Measurements from ENCODE around the gene C1orf21. TPM values are rescaled to one million over a fixed set of nuclear protein-coding genes. Genes with fewer than 3 reads are reported as not detected.

C1orf21 gene
- total RNA-seq, 6 experiments from 2014 or later: 4.3 to 29.2 (median 13.1) TPM

DNA sequence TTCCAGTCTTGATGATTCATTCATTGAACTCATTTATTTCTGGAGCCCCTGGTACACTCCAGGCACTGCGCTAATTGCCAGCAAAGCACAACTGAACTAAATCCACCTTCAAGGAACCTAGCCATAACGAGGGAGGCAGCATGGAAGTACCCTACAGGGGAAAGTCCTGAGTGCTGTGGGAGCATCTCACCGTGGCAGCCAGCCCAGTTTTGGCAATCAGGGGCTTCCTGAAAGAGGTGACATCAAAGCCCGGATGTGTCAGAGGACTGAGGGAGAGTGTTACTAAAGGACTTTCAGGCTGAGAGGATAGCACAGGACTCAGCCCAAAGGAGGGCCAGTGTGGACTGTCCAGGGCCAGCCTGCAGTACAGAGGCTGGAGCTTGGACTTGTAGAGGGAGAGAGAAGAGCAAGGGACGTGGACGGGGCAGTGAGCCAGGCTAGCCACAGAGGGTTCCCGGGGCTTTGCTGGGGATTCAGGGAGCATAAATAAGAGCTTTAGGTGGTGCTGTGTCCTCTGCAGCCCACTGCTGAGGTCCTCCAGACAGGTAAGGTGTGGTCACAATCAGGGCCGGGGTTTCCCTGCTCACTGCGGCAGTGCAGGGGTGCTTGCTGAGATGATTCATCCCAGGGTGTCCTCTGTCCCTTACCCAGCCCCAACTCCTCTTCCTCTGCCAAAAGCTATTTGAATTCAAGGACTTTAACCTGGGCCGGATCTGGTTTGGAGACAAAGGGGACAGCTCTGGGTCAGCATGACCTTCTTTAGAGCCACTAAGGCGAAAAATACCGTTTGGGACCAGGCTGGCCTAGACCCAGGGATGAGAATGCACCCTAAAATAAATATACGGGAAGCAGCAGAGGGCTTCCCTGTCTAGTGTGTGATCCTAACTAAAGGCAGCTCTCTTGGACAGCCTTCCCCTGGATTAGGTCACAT is 239.5 kb downstream of the C1orf21 start:
- TF ChIP-seq, protein P1, sequence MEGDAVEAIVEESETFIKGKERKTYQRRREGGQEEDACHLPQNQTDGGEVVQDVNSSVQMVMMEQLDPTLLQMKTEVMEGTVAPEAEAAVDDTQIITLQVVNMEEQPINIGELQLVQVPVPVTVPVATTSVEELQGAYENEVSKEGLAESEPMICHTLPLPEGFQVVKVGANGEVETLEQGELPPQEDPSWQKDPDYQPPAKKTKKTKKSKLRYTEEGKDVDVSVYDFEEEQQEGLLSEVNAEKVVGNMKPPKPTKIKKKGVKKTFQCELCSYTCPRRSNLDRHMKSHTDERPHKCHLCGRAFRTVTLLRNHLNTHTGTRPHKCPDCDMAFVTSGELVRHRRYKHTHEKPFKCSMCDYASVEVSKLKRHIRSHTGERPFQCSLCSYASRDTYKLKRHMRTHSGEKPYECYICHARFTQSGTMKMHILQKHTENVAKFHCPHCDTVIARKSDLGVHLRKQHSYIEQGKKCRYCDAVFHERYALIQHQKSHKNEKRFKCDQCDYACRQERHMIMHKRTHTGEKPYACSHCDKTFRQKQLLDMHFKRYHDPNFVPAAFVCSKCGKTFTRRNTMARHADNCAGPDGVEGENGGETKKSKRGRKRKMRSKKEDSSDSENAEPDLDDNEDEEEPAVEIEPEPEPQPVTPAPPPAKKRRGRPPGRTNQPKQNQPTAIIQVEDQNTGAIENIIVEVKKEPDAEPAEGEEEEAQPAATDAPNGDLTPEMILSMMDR (IDR thresholded peaks at IDR 0.05): no peak
- TF ChIP-seq POLR2A (IDR thresholded peaks at IDR 0.05): peak; percentile 6

GRCh38 chr1:184627007-184627341 is 240.1 kb downstream of the C1orf21 start:
- peak overlapping the region in 1 of 3 donors; percentile 53 for H3K4me3 ChIP-seq
- no peak for ATAC-seq

More for the DNA sequence above, 239.5 kb downstream of the C1orf21 start:
- Histone ChIP-seq H3K27ac (peak overlapping the region; percentile 63 to 85 (median 80)), H3K4me1 (peaks cover 0 to 64% (median 27%) of the 10 kb centered on the region in 4 donors), H3K27me3 (no peaks in the 10 kb centered on the region), H3K36me3 (peaks cover 0 to 4% (median 0%) of the 10 kb centered on the region in 4 donors), H3K4me3 (peak overlapping the region in 2 of 3 donors; percentile 27 to 53), H3K9me3 (no peaks in the 10 kb centered on the region)
- intact Hi-C loops (cut with DNase I): no loop called here
- WGBS (ENCODE audit: insufficient coverage, low coverage, low lambda C conversion rate, missing lambda C conversion rate): 23% methylated on average over 9 of the region's 13 CpGs
- ATAC-seq: peak; percentile 80 to 91 (median 85)
- peak; percentile 71 to 92 (median 80) for DNase-seq

DNA sequence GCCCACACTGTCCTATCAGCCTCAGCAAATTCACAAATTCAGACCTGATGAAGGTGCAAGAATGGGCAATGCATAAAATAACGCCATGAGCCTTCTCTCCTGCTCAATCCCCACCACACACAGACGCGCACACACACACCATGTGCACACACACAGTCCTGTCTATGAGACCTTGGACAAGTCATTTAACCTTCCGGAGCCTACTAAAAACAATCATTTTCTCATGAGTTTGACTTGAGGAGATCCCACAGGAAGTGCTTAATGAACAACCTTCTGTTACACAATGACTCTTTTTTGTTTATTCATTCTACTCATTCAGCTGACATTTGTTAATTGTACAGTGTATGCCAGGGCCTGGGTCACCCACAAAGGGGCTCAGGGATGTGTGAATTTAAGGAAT is 242.4 kb downstream of the C1orf21 start:
- intact Hi-C loops (cut with DNase I): no loop called here
- TF ChIP-seq POLR2A (IDR thresholded peaks at IDR 0.05): peak; percentile 46
- TF ChIP-seq, protein P1 (IDR thresholded peaks at IDR 0.05): no peak
- no peaks in the 10 kb centered on the region for H3K36me3 ChIP-seq
- WGBS (ENCODE audit: insufficient coverage, low coverage, low lambda C conversion rate, missing lambda C conversion rate): 60% methylated on average over 3 of the region's 4 CpGs
- H3K27ac ChIP-seq: peak overlapping the region; percentile 62 to 89 (median 79)
- DNase-seq (no peak), ATAC-seq (peak in 1 of 4 donors; percentile 1)
- H3K9me3 ChIP-seq: no peaks in the 10 kb centered on the region
- peaks cover 0 to 74% (median 25%) of the 10 kb centered on the region in 4 donors for H3K4me1 ChIP-seq
- peak overlapping the region; percentile 23 to 53 (median 39) for H3K4me3 ChIP-seq
- no peaks in the 10 kb centered on the region for H3K27me3 ChIP-seq

More at GRCh38 chr1:184627007-184627341, 240.1 kb downstream of the C1orf21 start:
- TF ChIP-seq POLR2A (IDR thresholded peaks at IDR 0.05): no peak
- TF ChIP-seq, protein P1 (IDR thresholded peaks at IDR 0.05): no peak
- Histone ChIP-seq H3K27me3 (no peaks in the 10 kb centered on the region), H3K9me3 (no peaks in the 10 kb centered on the region), H3K4me1 (peaks cover 0 to 61% (median 25%) of the 10 kb centered on the region in 4 donors), H3K36me3 (no peaks in the 10 kb centered on the region), H3K27ac (peak overlapping the region; percentile 63 to 85 (median 80))
- intact Hi-C loops (cut with DNase I): no loop called here
- 32% methylated on average over 3 of the region's 3 CpGs for WGBS (ENCODE audit: insufficient coverage, low coverage, low lambda C conversion rate, missing lambda C conversion rate)
- DNase-seq: no peak

- ATAC-seq (no peak), DNase-seq (no peak)
- intact Hi-C loops (cut with DNase I): no loop called here
- TF ChIP-seq, protein P1 (IDR thresholded peaks at IDR 0.05): no peak
- TF ChIP-seq POLR2A (IDR thresholded peaks at IDR 0.05): no peak
- Histone ChIP-seq H3K4me3 (no peak overlapping the region), H3K27ac (peak overlapping the region; percentile 39 to 89 (median 79)), H3K9me3 (no peaks in the 10 kb centered on the region), H3K27me3 (no peaks in the 10 kb centered on the region), H3K36me3 (no peaks in the 10 kb centered on the region), H3K4me1 (peaks cover 0 to 85% (median 25%) of the 10 kb centered on the region in 4 donors)
- 77% methylated on average over 5 of the region's 5 CpGs for WGBS (ENCODE audit: insufficient coverage, low coverage, low lambda C conversion rate, missing lambda C conversion rate)
Measured at GRCh38 chr1:184630679-184631060, 243.8 kb downstream of the C1orf21 start.
